Thyroid gland (tissue), 4 donors: ENCODE results near the gene PNPLA3. TPM values are rescaled to one million over a fixed set of nuclear protein-coding genes. Genes with fewer than 3 reads are reported as not detected.
"Not testable (repeated sequence)": the region's sequence is repeated elsewhere in the genome, so short reads cannot be mapped to it uniquely, and the experiment has no call there.

ENCODE experiments used
- DNase-seq, 2 donors: peaks; one replicate each; pipeline ENCODE4 v3.0.0-alpha.2; 2019
- H3K27ac ChIP-seq, 3 donors: fragments of 200-600 bp; sonication (generic); 1 replicate in 2 of 3; 2 replicates in 1 of 3; pipeline ENCODE4 v1.5.1; 2016 to 2019; ENCODE audit warnings: mild to moderate bottlenecking in 1 of 3, moderate library complexity in 1 of 3
- H3K27me3 ChIP-seq: fragments of 200-600 bp; sonication (generic); one replicate; pipeline ENCODE4 v1.5.1; 2019
- H3K36me3 ChIP-seq, 2 donors: fragments of 200-600 bp; sonication (generic); one replicate each; pipeline ENCODE4 v1.5.1; 2016 to 2019
- H3K4me1 ChIP-seq, 2 donors: fragments of 200-600 bp; sonication (generic); one replicate each; pipeline ENCODE4 v1.5.1; 2017 to 2019
- H3K4me3 ChIP-seq, 3 donors: fragments of 200-600 bp; sonication (generic); replicated peaks in 1 of 3; 1 replicate in 2 of 3; 2 replicates in 1 of 3; pipeline ENCODE4 v1.5.1; 2016; ENCODE audit warnings: mild to moderate bottlenecking in 1 of 3
- H3K9me3 ChIP-seq: fragments of 200-600 bp; sonication (generic); one replicate; pipeline ENCODE4 v1.5.1; 2017
- CTCF ChIP-seq, 6 experiments: fragments of 200-600 bp in 3 of 6; fragments of 450-650 bp in 3 of 6; sonication (generic) in 3 of 6; IDR thresholded peaks; one replicate each; pipeline ENCODE4 v1.5.1; 2016 to 2019; ENCODE audit warnings: antibody characterized with exemption in 6 of 6, mild to moderate bottlenecking in 2 of 6, inconsistent platforms in 1 of 6, moderate library complexity in 1 of 6
- POLR2A ChIP-seq, 2 donors: fragments of 450-650 bp; IDR thresholded peaks; one replicate each; pipeline ENCODE4 v1.6.1; 2017; ENCODE audit warnings: antibody characterized with exemption in 2 of 2, mild to moderate bottlenecking in 2 of 2, moderate library complexity in 1 of 2
- WGBS, 2 donors: methylation state at CpG; one replicate each; pipeline ENCODE4 v1.1.5; 2017; 5-methylcytosine and 5-hydroxymethylcytosine counted together
- intact Hi-C: fragments of 100-400 bp; cut with DNase I; formaldehyde crosslinking; loops from one replicate; pipeline ENCODE4 v1.15.1; 2023
- total RNA-seq, 4 donors: library from RNA; depleted of rRNA; stranded (reverse); fragments of >200 nt; gene quantifications; one replicate each; pipeline ENCODE4 v1.2.3, GENCODE V29; 2016

Gene PNPLA3
- total RNA-seq, 4 donors from 2014 or later: 0.11 to 0.13 TPM; not detected in 2

- H3K4me1 ChIP-seq, H3K27ac ChIP-seq, intact Hi-C loops, H3K9me3 ChIP-seq, H3K27me3 ChIP-seq, H3K4me3 ChIP-seq, H3K36me3 ChIP-seq: not testable (repeated sequence)
- DNase-seq: peak; percentile 33 to 42
- TF ChIP-seq CTCF (IDR thresholded peaks at IDR 0.05): peak in 1 of 6 experiments; percentile 35
- 34 to 48% methylated on average over 3 to 12 of the region's 12 CpGs for WGBS, 2 donors
Observed at GRCh38 chr22:43904412-43904811, 19.2 kb upstream of the PNPLA3 start.

GRCh38 chr22:43905681-43906080, 17.9 kb upstream of the PNPLA3 start:
- 55 to 56% methylated on average over 7 of the region's 7 CpGs for WGBS, 2 donors
- no peak overlapping the region for H3K4me3 ChIP-seq
- DNase-seq: no peak
- no peaks in the 10 kb centered on the region for H3K27me3 ChIP-seq
- H3K27ac ChIP-seq: no peak overlapping the region
- TF ChIP-seq CTCF (IDR thresholded peaks at IDR 0.05): no peak
- no peak for TF ChIP-seq POLR2A (IDR thresholded peaks at IDR 0.05)
- intact Hi-C loops: no loop called here
- no peaks in the 10 kb centered on the region for H3K36me3 ChIP-seq
- H3K4me1 ChIP-seq: no peaks in the 10 kb centered on the region
- H3K9me3 ChIP-seq: no peaks in the 10 kb centered on the region

GRCh38 chr22:43909708-43910107, 13.9 kb upstream of the PNPLA3 start:
- WGBS, 2 donors: 77% methylated on average over 1 of the region's 1 CpG
- H3K27me3 ChIP-seq: no peaks in the 10 kb centered on the region
- no peak for TF ChIP-seq CTCF (IDR thresholded peaks at IDR 0.05)
- no peak for TF ChIP-seq POLR2A (IDR thresholded peaks at IDR 0.05)
- intact Hi-C loops: no loop called here
- H3K4me1 ChIP-seq: no peaks in the 10 kb centered on the region
- H3K4me3 ChIP-seq: no peak overlapping the region
- DNase-seq: no peak
- H3K9me3 ChIP-seq: no peaks in the 10 kb centered on the region
- no peak overlapping the region for H3K27ac ChIP-seq
- H3K36me3 ChIP-seq: no peaks in the 10 kb centered on the region

- H3K27me3 ChIP-seq: no peaks in the 10 kb centered on the region
- intact Hi-C loops: no loop called here
- TF ChIP-seq POLR2A (IDR thresholded peaks at IDR 0.05) (no peak), CTCF (IDR thresholded peaks at IDR 0.05) (no peak)
- H3K36me3 ChIP-seq: no peaks in the 10 kb centered on the region
- H3K4me1 ChIP-seq: no peaks in the 10 kb centered on the region
- H3K4me3 ChIP-seq: no peak overlapping the region
- H3K27ac ChIP-seq: no peak overlapping the region
- WGBS, 2 donors: 64 to 79% methylated on average over 6 of the region's 6 CpGs
- DNase-seq: no peak
- H3K9me3 ChIP-seq: no peaks in the 10 kb centered on the region
Observed at GRCh38 chr22:43910178-43910695, 13.4 kb upstream of the PNPLA3 start.

- WGBS, 2 donors: 21 to 22% methylated on average over 4 of the region's 4 CpGs
- intact Hi-C loops: no loop called here
- DNase-seq: no peak
- no peaks in the 10 kb centered on the region for H3K36me3 ChIP-seq
- no peaks in the 10 kb centered on the region for H3K4me1 ChIP-seq
- H3K4me3 ChIP-seq: no peak overlapping the region
- H3K27me3 ChIP-seq: no peaks in the 10 kb centered on the region
- no peak overlapping the region for H3K27ac ChIP-seq
- no peaks in the 10 kb centered on the region for H3K9me3 ChIP-seq
- TF ChIP-seq CTCF (IDR thresholded peaks at IDR 0.05) (no peak), POLR2A (IDR thresholded peaks at IDR 0.05) (no peak)
Observed at GRCh38 chr22:43911351-43911750, 12.3 kb upstream of the PNPLA3 start.
